ENCODE results near the gene RNF208. TPM values are rescaled to one million over a fixed set of nuclear protein-coding genes. Genes with fewer than 3 reads are reported as not detected.

RNF208 gene
- polyA plus RNA-seq, 1 donor from 2014 or later, result 1.5 TPM

- H3K27ac ChIP-seq (ENCODE audit: low read length), result no peak overlapping the region
- H3K36me3 ChIP-seq (ENCODE audit: insufficient read depth, low read length), result peaks cover 7% of the 10 kb centered on the region
- no peaks in the 10 kb centered on the region for H4K20me1 ChIP-seq (ENCODE audit: insufficient read depth)
- no peak overlapping the region for H3K4me3 ChIP-seq (ENCODE audit: low read length)
- no peak overlapping the region for H3K9ac ChIP-seq (ENCODE audit: low read length)
- H3F3A ChIP-seq (ENCODE audit: insufficient read depth, low read length, poor library complexity, severe bottlenecking), result no peaks in the 10 kb centered on the region
- H3K9me3 ChIP-seq (ENCODE audit: low read length), result no peaks in the 10 kb centered on the region
- H3K4me2 ChIP-seq (ENCODE audit: low read length), result no peak overlapping the region
- TF ChIP-seq POLR2AphosphoS5 (IDR thresholded peaks at IDR 0.05), result no peak
- no peak for TF ChIP-seq RAD21 (conservative IDR thresholded peaks at IDR 0.05)
- TF ChIP-seq, protein P1, sequence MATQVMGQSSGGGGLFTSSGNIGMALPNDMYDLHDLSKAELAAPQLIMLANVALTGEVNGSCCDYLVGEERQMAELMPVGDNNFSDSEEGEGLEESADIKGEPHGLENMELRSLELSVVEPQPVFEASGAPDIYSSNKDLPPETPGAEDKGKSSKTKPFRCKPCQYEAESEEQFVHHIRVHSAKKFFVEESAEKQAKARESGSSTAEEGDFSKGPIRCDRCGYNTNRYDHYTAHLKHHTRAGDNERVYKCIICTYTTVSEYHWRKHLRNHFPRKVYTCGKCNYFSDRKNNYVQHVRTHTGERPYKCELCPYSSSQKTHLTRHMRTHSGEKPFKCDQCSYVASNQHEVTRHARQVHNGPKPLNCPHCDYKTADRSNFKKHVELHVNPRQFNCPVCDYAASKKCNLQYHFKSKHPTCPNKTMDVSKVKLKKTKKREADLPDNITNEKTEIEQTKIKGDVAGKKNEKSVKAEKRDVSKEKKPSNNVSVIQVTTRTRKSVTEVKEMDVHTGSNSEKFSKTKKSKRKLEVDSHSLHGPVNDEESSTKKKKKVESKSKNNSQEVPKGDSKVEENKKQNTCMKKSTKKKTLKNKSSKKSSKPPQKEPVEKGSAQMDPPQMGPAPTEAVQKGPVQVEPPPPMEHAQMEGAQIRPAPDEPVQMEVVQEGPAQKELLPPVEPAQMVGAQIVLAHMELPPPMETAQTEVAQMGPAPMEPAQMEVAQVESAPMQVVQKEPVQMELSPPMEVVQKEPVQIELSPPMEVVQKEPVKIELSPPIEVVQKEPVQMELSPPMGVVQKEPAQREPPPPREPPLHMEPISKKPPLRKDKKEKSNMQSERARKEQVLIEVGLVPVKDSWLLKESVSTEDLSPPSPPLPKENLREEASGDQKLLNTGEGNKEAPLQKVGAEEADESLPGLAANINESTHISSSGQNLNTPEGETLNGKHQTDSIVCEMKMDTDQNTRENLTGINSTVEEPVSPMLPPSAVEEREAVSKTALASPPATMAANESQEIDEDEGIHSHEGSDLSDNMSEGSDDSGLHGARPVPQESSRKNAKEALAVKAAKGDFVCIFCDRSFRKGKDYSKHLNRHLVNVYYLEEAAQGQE (IDR thresholded peaks at IDR 0.05; ENCODE audit: borderline replicate concordance), result no peak
- no peak for TF ChIP-seq EZH2 (IDR thresholded peaks at IDR 0.05; ENCODE audit: borderline replicate concordance, insufficient read depth, low read length, poor library complexity, severe bottlenecking)
- no peaks in the 10 kb centered on the region for H3K79me2 ChIP-seq (replicated peaks; ENCODE audit: insufficient read depth, low read length)
- H3K27me3 ChIP-seq (ENCODE audit: insufficient read depth, low read depth, low read length), result no peaks in the 10 kb centered on the region
- no peak overlapping the region for H2AFZ ChIP-seq (ENCODE audit: low read depth, low read length)
- H3K9me2 ChIP-seq (ENCODE audit: insufficient read depth, low read length), result no peaks in the 10 kb centered on the region
Measured at GRCh38 chr9:137268538-137269201, 46.6 kb upstream of the RNF208 start.

DNA sequence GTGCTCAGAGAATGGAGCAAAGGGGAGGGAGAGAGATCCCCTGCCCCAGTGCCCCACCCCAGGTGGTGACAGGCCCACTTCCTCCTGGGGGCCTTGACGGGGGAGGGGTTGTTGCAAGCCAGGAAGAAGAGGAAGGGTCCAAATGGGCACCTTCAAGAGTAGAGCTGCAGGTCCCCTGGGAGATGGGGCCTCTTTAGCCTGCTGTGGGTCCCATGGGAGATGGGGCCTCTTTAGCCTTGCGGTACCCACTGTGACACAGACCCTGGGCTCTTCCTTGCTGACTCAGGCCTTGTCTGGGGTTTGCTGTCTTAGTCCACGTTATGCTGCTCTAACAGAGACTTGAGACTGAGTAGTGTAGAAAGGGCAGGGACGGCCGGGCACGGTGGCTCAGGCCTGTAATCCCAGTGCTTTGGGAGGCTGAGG lies 45.9 kb upstream of the RNF208 start:
- no peaks in the 10 kb centered on the region for H3K9me3 ChIP-seq (ENCODE audit: low read length)
- peaks cover 7% of the 10 kb centered on the region for H3K36me3 ChIP-seq (ENCODE audit: insufficient read depth, low read length)
- no peak overlapping the region for H2AFZ ChIP-seq (ENCODE audit: low read depth, low read length)
- no peaks in the 10 kb centered on the region for H3F3A ChIP-seq (ENCODE audit: insufficient read depth, low read length, poor library complexity, severe bottlenecking)
- no peaks in the 10 kb centered on the region for H3K9me2 ChIP-seq (ENCODE audit: insufficient read depth, low read length)
- H3K9ac ChIP-seq (ENCODE audit: low read length), result no peak overlapping the region
- H3K4me3 ChIP-seq (ENCODE audit: low read length), result no peak overlapping the region
- no peak for TF ChIP-seq SMC3 (conservative IDR thresholded peaks at IDR 0.05; ENCODE audit: poor library complexity)
- H3K4me2 ChIP-seq (ENCODE audit: low read length), result no peak overlapping the region
- no peaks in the 10 kb centered on the region for H4K20me1 ChIP-seq (ENCODE audit: insufficient read depth)
- no peak overlapping the region for H3K27ac ChIP-seq (ENCODE audit: low read length)
- no peaks in the 10 kb centered on the region for H3K79me2 ChIP-seq (replicated peaks; ENCODE audit: insufficient read depth, low read length)
- no peaks in the 10 kb centered on the region for H3K27me3 ChIP-seq (ENCODE audit: insufficient read depth, low read depth, low read length)

DNA sequence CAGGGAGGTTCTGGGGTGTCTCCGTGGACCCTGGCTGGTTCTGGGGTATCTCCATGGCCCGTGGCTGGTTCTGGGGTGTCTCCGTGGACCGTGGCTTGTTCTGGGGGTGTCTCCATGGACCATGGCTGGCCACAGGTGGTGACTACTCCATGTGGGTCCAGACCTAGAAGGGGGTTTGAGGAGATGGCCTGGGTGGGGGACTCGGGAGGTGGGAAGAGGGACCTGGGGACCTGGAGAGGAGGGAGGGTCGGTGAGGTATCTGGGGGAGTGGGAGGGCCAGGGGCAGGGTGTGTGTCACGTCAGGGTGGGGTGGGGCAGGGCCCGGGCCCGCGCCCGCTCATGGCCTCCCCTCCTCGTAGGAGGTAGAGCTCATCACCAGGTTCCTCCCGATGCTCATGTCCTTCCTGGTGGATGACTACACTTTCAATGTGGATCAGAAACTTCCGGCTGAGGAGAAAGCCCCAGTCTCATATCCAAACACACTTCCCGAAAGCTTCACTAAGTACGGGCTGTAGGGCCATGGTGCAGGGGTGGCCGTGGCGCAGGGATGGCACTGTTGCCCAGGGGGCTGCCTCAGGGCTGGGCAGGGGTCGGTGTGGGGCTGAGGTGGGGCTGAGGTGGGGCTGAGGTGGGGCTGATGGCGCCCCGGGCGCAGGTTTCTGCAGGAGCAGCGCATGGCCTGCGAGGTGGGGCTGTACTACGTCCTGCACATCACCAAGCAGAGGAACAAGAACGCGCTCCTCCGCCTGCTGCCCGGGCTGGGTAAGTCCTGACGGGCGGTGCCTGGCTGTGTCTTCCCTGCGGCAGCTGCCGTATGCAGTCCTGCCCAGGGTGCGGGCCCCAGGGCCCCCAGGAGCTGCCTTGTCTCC lies 44.8 kb upstream of the RNF208 start:
- Histone ChIP-seq H3K9me2 (ENCODE audit: insufficient read depth, low read length) (no peaks in the 10 kb centered on the region), H3K4me3 (ENCODE audit: low read length) (no peak overlapping the region), H3F3A (ENCODE audit: insufficient read depth, low read length, poor library complexity, severe bottlenecking) (no peaks in the 10 kb centered on the region), H3K27ac (ENCODE audit: low read length) (no peak overlapping the region), H2AFZ (ENCODE audit: low read depth, low read length) (no peak overlapping the region), H3K36me3 (ENCODE audit: insufficient read depth, low read length) (no peaks in the 10 kb centered on the region), H3K79me2 (replicated peaks; ENCODE audit: insufficient read depth, low read length) (no peaks in the 10 kb centered on the region), H3K9ac (ENCODE audit: low read length) (no peak overlapping the region), H3K27me3 (ENCODE audit: insufficient read depth, low read depth, low read length) (no peaks in the 10 kb centered on the region), H3K4me2 (ENCODE audit: low read length) (no peak overlapping the region), H3K9me3 (ENCODE audit: low read length) (no peaks in the 10 kb centered on the region), H4K20me1 (ENCODE audit: insufficient read depth) (no peaks in the 10 kb centered on the region)
- TF ChIP-seq MXI1 (conservative IDR thresholded peaks at IDR 0.05; ENCODE audit: poor library complexity, severe bottlenecking), result no peak
- TF ChIP-seq, protein P1 (IDR thresholded peaks at IDR 0.05; ENCODE audit: borderline replicate concordance), result no peak
- TF ChIP-seq, protein P2, sequence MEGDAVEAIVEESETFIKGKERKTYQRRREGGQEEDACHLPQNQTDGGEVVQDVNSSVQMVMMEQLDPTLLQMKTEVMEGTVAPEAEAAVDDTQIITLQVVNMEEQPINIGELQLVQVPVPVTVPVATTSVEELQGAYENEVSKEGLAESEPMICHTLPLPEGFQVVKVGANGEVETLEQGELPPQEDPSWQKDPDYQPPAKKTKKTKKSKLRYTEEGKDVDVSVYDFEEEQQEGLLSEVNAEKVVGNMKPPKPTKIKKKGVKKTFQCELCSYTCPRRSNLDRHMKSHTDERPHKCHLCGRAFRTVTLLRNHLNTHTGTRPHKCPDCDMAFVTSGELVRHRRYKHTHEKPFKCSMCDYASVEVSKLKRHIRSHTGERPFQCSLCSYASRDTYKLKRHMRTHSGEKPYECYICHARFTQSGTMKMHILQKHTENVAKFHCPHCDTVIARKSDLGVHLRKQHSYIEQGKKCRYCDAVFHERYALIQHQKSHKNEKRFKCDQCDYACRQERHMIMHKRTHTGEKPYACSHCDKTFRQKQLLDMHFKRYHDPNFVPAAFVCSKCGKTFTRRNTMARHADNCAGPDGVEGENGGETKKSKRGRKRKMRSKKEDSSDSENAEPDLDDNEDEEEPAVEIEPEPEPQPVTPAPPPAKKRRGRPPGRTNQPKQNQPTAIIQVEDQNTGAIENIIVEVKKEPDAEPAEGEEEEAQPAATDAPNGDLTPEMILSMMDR (IDR thresholded peaks at IDR 0.05; ENCODE audit: poor library complexity, severe bottlenecking), result no peak
- TF ChIP-seq EP300 (conservative IDR thresholded peaks at IDR 0.05; ENCODE audit: poor library complexity, severe bottlenecking), result no peak
- no peak for TF ChIP-seq RAD21 (conservative IDR thresholded peaks at IDR 0.05)
- no peak for TF ChIP-seq TAF1 (IDR thresholded peaks at IDR 0.05; ENCODE audit: low read depth)
- TF ChIP-seq EZH2 (IDR thresholded peaks at IDR 0.05; ENCODE audit: borderline replicate concordance, insufficient read depth, low read length, poor library complexity, severe bottlenecking), result no peak
- TF ChIP-seq POLR2AphosphoS5 (IDR thresholded peaks at IDR 0.05), result no peak
- no peak for TF ChIP-seq SMC3 (conservative IDR thresholded peaks at IDR 0.05; ENCODE audit: poor library complexity)
